MM.1S (cell line): ENCODE data around the gene EDNRA.

Source experiments
- DNase-seq: peaks from one replicate; pipeline ENCODE4 v3.0.0-alpha.2; 2015
- H2AFZ ChIP-seq: fragments of 300-600 bp; sonication (generic); 2 replicates; pipeline ENCODE4 v1.6.0; 2016; ENCODE audit warnings: antibody characterized with exemption, low read length
- H3F3A ChIP-seq: fragments of 300-600 bp; sonication (generic); 2 replicates; pipeline ENCODE4 v1.6.1; 2016; ENCODE audit warnings: mild to moderate bottlenecking, antibody characterized with exemption, low read length, moderate library complexity, mixed read lengths; ENCODE audit not compliant: insufficient read depth
- H3K27ac ChIP-seq: fragments of 300-600 bp; sonication (generic); 2 replicates; pipeline ENCODE4 v1.5.1; 2016; ENCODE audit warnings: mild to moderate bottlenecking, low read length
- H3K27me3 ChIP-seq: fragments of 300-600 bp; sonication (generic); replicated peaks from 2 replicates; pipeline ENCODE4 v1.6.0; 2016; ENCODE audit warnings: low read length; ENCODE audit not compliant: insufficient read depth
- H3K36me3 ChIP-seq: fragments of 300-600 bp; sonication (generic); replicated peaks from 2 replicates; pipeline ENCODE4 v1.6.1; 2016; ENCODE audit warnings: mild to moderate bottlenecking, low read length, mixed read lengths; ENCODE audit not compliant: insufficient read depth
- H3K4me1 ChIP-seq: fragments of 300-600 bp; sonication (generic); 2 replicates; pipeline ENCODE4 v1.6.1; 2016; ENCODE audit warnings: low read length, mixed read lengths
- H3K4me2 ChIP-seq: fragments of 300-600 bp; sonication (generic); 2 replicates; pipeline ENCODE4 v1.6.0; 2016; ENCODE audit warnings: low read depth, low read length
- H3K4me3 ChIP-seq: fragments of 300-600 bp; sonication (generic); 2 replicates; pipeline ENCODE4 v1.5.1; 2016; ENCODE audit warnings: low read length, mixed read lengths
- H3K79me2 ChIP-seq: fragments of 300-600 bp; sonication (generic); 2 replicates; pipeline ENCODE4 v1.6.1; 2016; ENCODE audit warnings: mixed run types, low read length, mixed read lengths
- H3K9ac ChIP-seq: fragments of 300-600 bp; sonication (generic); 2 replicates; pipeline ENCODE4 v1.6.1; 2016; ENCODE audit warnings: low read length, mixed read lengths
- H3K9me2 ChIP-seq: fragments of 300-600 bp; sonication (generic); replicated peaks from 2 replicates; pipeline ENCODE4 v1.6.1; 2016; ENCODE audit warnings: mild to moderate bottlenecking, low read length, mixed read lengths; ENCODE audit not compliant: insufficient read depth
- H3K9me3 ChIP-seq: fragments of 300-600 bp; sonication (generic); replicated peaks from 2 replicates; pipeline ENCODE4 v1.6.1; 2016; ENCODE audit warnings: mild to moderate bottlenecking, low read length, mixed read lengths; ENCODE audit not compliant: insufficient read depth
- H4K20me1 ChIP-seq: fragments of 300-600 bp; sonication (generic); 2 replicates; pipeline ENCODE4 v1.6.1; 2016; ENCODE audit warnings: mild to moderate bottlenecking, low read length, moderate library complexity, mixed read lengths; ENCODE audit not compliant: insufficient read depth
- EZH2 ChIP-seq: fragments of 300-600 bp; sonication (generic); optimal IDR thresholded peaks from 2 replicates; pipeline ENCODE3; 2017; ENCODE audit warnings: low read depth, mild to moderate bottlenecking, antibody characterized with exemption, low read length, mixed read lengths
- EZH2phosphoT487 ChIP-seq: fragments of 300-600 bp; sonication (generic); IDR thresholded peaks from 2 replicates; pipeline ENCODE4 v1.6.1; 2018; ENCODE audit warnings: antibody characterized with exemption, low read length
- TF ChIP-seq, protein P1 (sequence below): fragments of 300-600 bp; sonication (generic); IDR thresholded peaks from 2 replicates; pipeline ENCODE4 v1.5.1; 2016; ENCODE audit warnings: antibody characterized with exemption, low read length, mixed read lengths

The EDNRA gene

DNA sequence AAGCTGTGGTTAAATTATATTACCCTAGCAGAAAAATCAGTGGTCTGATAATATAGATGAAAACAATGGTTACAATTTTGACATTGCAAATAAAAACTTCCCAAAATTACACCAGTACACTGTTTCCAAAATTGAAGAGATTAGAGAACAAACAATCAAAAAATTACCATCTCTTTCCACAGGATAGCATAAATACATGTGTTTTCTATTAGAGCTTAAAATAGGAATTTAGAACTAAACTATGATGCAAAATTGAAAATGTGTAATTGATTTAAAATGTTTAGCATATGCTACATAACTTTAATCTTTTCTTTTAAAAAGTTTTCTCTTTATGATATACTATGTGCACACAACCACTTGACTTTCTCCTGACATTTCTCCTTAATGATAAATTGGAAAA is 6.7 kb downstream of the EDNRA start:
- no peaks in the 10 kb centered on the region for H3K9me3 ChIP-seq
- no peak overlapping the region for H3K4me3 ChIP-seq
- H3F3A ChIP-seq = no peaks in the 10 kb centered on the region
- TF ChIP-seq EZH2phosphoT487 (no peak), EZH2 (no peak)
- TF ChIP-seq, protein P1, sequence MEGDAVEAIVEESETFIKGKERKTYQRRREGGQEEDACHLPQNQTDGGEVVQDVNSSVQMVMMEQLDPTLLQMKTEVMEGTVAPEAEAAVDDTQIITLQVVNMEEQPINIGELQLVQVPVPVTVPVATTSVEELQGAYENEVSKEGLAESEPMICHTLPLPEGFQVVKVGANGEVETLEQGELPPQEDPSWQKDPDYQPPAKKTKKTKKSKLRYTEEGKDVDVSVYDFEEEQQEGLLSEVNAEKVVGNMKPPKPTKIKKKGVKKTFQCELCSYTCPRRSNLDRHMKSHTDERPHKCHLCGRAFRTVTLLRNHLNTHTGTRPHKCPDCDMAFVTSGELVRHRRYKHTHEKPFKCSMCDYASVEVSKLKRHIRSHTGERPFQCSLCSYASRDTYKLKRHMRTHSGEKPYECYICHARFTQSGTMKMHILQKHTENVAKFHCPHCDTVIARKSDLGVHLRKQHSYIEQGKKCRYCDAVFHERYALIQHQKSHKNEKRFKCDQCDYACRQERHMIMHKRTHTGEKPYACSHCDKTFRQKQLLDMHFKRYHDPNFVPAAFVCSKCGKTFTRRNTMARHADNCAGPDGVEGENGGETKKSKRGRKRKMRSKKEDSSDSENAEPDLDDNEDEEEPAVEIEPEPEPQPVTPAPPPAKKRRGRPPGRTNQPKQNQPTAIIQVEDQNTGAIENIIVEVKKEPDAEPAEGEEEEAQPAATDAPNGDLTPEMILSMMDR = no peak
- no peaks in the 10 kb centered on the region for H3K27me3 ChIP-seq
- H3K4me1 ChIP-seq = no peaks in the 10 kb centered on the region
- H3K9ac ChIP-seq = no peak overlapping the region
- H3K79me2 ChIP-seq = no peaks in the 10 kb centered on the region
- H2AFZ ChIP-seq = no peak overlapping the region
- no peaks in the 10 kb centered on the region for H4K20me1 ChIP-seq
- no peaks in the 10 kb centered on the region for H3K36me3 ChIP-seq
- H3K4me2 ChIP-seq = no peak overlapping the region
- no peak overlapping the region for H3K27ac ChIP-seq
- H3K9me2 ChIP-seq = no peaks in the 10 kb centered on the region
- DNase-seq = no peak

DNA sequence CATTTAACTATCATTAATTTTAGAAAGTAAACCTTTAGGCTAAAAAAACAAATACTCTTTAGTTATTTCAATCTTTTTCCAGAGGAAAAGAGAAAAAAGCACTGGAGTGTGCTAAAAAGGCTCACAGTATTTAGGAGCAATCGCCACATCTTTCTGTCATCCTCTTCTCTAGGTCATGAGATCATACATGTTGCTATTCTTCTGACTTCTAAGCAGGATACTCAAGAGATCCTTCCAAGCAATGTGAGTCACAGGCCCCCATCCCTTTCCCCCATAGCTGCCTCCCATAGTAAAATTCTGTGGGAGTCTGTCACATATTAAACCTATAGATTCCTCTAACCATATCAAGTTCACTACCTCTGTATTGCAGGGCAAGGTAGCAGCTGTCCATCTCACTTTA is 7.7 kb downstream of the EDNRA start:
- Histone ChIP-seq H3F3A (no peaks in the 10 kb centered on the region), H3K9ac (no peak overlapping the region), H4K20me1 (no peaks in the 10 kb centered on the region), H3K79me2 (no peaks in the 10 kb centered on the region), H2AFZ (no peak overlapping the region), H3K4me2 (no peak overlapping the region), H3K9me3 (no peaks in the 10 kb centered on the region), H3K9me2 (no peaks in the 10 kb centered on the region), H3K4me1 (no peaks in the 10 kb centered on the region), H3K4me3 (no peak overlapping the region), H3K27ac (no peak overlapping the region), H3K27me3 (no peaks in the 10 kb centered on the region), H3K36me3 (no peaks in the 10 kb centered on the region)
- DNase-seq = no peak
- TF ChIP-seq, protein P1 = no peak
- TF ChIP-seq EZH2phosphoT487 = no peak
- no peak for TF ChIP-seq EZH2

DNA sequence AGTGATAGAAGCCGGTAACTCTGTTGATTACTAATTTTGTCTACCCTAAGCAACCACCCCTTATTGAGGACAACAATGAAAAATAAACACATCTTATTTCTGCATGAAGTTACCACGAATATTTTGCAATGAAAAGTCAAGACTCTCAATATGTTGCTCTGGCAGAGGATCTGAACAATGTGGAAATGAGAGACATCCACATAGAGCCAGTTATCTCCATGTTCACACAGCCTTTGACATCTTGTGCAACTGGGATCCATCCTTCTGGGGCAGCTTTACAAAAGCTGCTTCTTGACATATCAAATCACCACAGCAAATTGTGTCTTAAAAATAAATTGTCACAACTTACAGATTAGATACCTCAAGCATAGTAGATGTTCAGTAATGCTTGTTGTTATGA is 10.2 kb downstream of the EDNRA start:
- H3K9ac ChIP-seq = no peak overlapping the region
- no peak overlapping the region for H3K4me3 ChIP-seq
- no peak overlapping the region for H2AFZ ChIP-seq
- no peaks in the 10 kb centered on the region for H4K20me1 ChIP-seq
- no peak overlapping the region for H3K4me2 ChIP-seq
- H3K27ac ChIP-seq = no peak overlapping the region
- no peaks in the 10 kb centered on the region for H3K27me3 ChIP-seq
- DNase-seq = no peak
- H3K9me2 ChIP-seq = no peaks in the 10 kb centered on the region
- H3F3A ChIP-seq = no peaks in the 10 kb centered on the region
- H3K36me3 ChIP-seq = no peaks in the 10 kb centered on the region
- no peaks in the 10 kb centered on the region for H3K4me1 ChIP-seq
- no peak for TF ChIP-seq EZH2phosphoT487
- no peak for TF ChIP-seq EZH2
- TF ChIP-seq, protein P1 = no peak
- no peaks in the 10 kb centered on the region for H3K9me3 ChIP-seq
- no peaks in the 10 kb centered on the region for H3K79me2 ChIP-seq
